ENCODE data around the gene SREBF1.

GRCh38 chr17:17844500-17844899, 7.7 kb upstream of the SREBF1 start:
- no peak for TF ChIP-seq RCOR1 (IDR thresholded peaks at IDR 0.05; ENCODE audit: insufficient replicate concordance, low read length)
- no peak for TF ChIP-seq CTCF (conservative IDR thresholded peaks at IDR 0.05; ENCODE audit: low read depth, low read length)
- no peak for TF ChIP-seq RAD21 (IDR thresholded peaks at IDR 0.05; ENCODE audit: low read length)
- no peak for TF ChIP-seq MXI1 (IDR thresholded peaks at IDR 0.05; ENCODE audit: borderline replicate concordance, low read depth, low read length)
- no peak for TF ChIP-seq MAZ (IDR thresholded peaks at IDR 0.05; ENCODE audit: borderline replicate concordance, low read depth, low read length)
- TF ChIP-seq SMC3 (IDR thresholded peaks at IDR 0.05; ENCODE audit: low read depth, low read length), result no peak
- no peak for TF ChIP-seq BHLHE40 (IDR thresholded peaks at IDR 0.05; ENCODE audit: low read depth, low read length)
- TF ChIP-seq USF2 (IDR thresholded peaks at IDR 0.05; ENCODE audit: low read depth, low read length), result no peak
- no peak for TF ChIP-seq CEBPB (IDR thresholded peaks at IDR 0.05; ENCODE audit: low read depth, low read length)
- no peak for TF ChIP-seq FOS (IDR thresholded peaks at IDR 0.05; ENCODE audit: low read depth, low read length)
- TF ChIP-seq POLR2A (IDR thresholded peaks at IDR 0.05; ENCODE audit: low read depth, low read length), result no peak
- no peak for TF ChIP-seq MAFK (IDR thresholded peaks at IDR 0.05; ENCODE audit: low read depth, low read length)

Measured in IMR-90 (cell line).